Neuronal stem cell (in vitro differentiated cells): ENCODE results near the gene HS6ST3.

Experiments used
- DNase-seq: peaks from one replicate; pipeline ENCODE4 v3.0.0-alpha.2; 2013; ENCODE audit warnings: low spot score
- H2AFZ ChIP-seq: one replicate; pipeline ENCODE4 v1.6.1; 2013; ENCODE audit warnings: mild to moderate bottlenecking, low read length, inconsistent platforms
- H2AK5ac ChIP-seq: 2 replicates; pipeline ENCODE4 v1.6.1; 2013; ENCODE audit warnings: low read depth, mild to moderate bottlenecking, inconsistent platforms, low read length, moderate library complexity, mixed read lengths
- H2BK120ac ChIP-seq: 2 replicates; pipeline ENCODE4 v1.6.1; 2013; ENCODE audit warnings: low read depth, mild to moderate bottlenecking, inconsistent platforms, low read length, moderate library complexity, mixed read lengths
- H2BK12ac ChIP-seq: one replicate; pipeline ENCODE4 v1.6.1; 2013; ENCODE audit warnings: low read length, inconsistent platforms
- H2BK15ac ChIP-seq: 2 replicates; pipeline ENCODE4 v1.6.1; 2013; ENCODE audit warnings: mild to moderate bottlenecking, low read length, inconsistent platforms, mixed read lengths
- H2BK5ac ChIP-seq: one replicate; pipeline ENCODE4 v1.6.1; 2013; ENCODE audit warnings: inconsistent platforms, mild to moderate bottlenecking, low read length, moderate library complexity
- H3K14ac ChIP-seq: one replicate; pipeline ENCODE4 v1.6.1; 2013; ENCODE audit warnings: low read length, inconsistent platforms
- H3K18ac ChIP-seq: 2 replicates; pipeline ENCODE4 v1.6.1; 2013; ENCODE audit warnings: low read length, inconsistent platforms
- H3K23ac ChIP-seq: 2 replicates; pipeline ENCODE4 v1.6.1; 2013; ENCODE audit warnings: low read depth, mild to moderate bottlenecking, mixed read lengths, low read length, inconsistent platforms; ENCODE audit not compliant: poor library complexity
- H3K27ac ChIP-seq: replicated peaks from 3 replicates; pipeline ENCODE4 v1.5.1; 2013; ENCODE audit warnings: low read length, inconsistent platforms
- H3K27me3 ChIP-seq, 3 experiments: 2 replicates each; pipeline ENCODE4 v1.6.1; 2013; ENCODE audit warnings: low read length in 3 of 3, mild to moderate bottlenecking in 2 of 3, inconsistent platforms in 1 of 3, low read depth in 1 of 3, mixed read lengths in 1 of 3, moderate library complexity in 1 of 3; ENCODE audit not compliant: control insufficient read depth in 3 of 3, insufficient read depth in 3 of 3
- H3K36me3 ChIP-seq, 2 donors: replicated peaks in 1 of 2; 2 replicates each; pipeline ENCODE4 v1.6.1; 2013; ENCODE audit warnings: low read length in 2 of 2; ENCODE audit not compliant: control insufficient read depth in 2 of 2, insufficient read depth in 2 of 2
- H3K4ac ChIP-seq: 2 replicates; pipeline ENCODE4 v1.6.1; 2013; ENCODE audit warnings: inconsistent platforms, mild to moderate bottlenecking, low read length, moderate library complexity
- H3K4me1 ChIP-seq, 2 donors: 1 replicate in 1 of 2; 2 replicates in 1 of 2; pipeline ENCODE4 v1.6.1; 2013; ENCODE audit warnings: low read length in 2 of 2, low read depth in 1 of 2; ENCODE audit not compliant: control insufficient read depth in 2 of 2, insufficient read depth in 1 of 2
- H3K4me2 ChIP-seq: one replicate; pipeline ENCODE4 v1.6.1; 2013; ENCODE audit warnings: mild to moderate bottlenecking, low read length, inconsistent platforms; ENCODE audit not compliant: insufficient read depth, poor library complexity, severe bottlenecking
- H3K4me3 ChIP-seq, 2 donors: 2 replicates each; pipeline ENCODE4 v1.5.1; 2013; ENCODE audit warnings: low read length in 2 of 2, mild to moderate bottlenecking in 2 of 2, inconsistent platforms in 1 of 2, moderate library complexity in 1 of 2
- H3K79me1 ChIP-seq: one replicate; pipeline ENCODE4 v1.6.1; 2013; ENCODE audit warnings: low read depth, mild to moderate bottlenecking, inconsistent platforms, low read length, moderate library complexity
- H3K9ac ChIP-seq: one replicate; pipeline ENCODE4 v1.6.1; 2013; ENCODE audit warnings: mild to moderate bottlenecking, low read depth, low read length, inconsistent platforms; ENCODE audit not compliant: poor library complexity
- H3K9me3 ChIP-seq, 2 donors: replicated peaks in 1 of 2; 2 replicates each; pipeline versions ENCODE3 to v1.6.1; 2013; ENCODE audit warnings: low read length in 2 of 2, mild to moderate bottlenecking in 2 of 2, inconsistent platforms in 1 of 2, low read depth in 1 of 2, mixed read lengths in 1 of 2, moderate library complexity in 1 of 2; ENCODE audit not compliant: control insufficient read depth in 2 of 2, insufficient read depth in 1 of 2
- H4K8ac ChIP-seq: one replicate; pipeline ENCODE4 v1.6.1; 2013; ENCODE audit warnings: low read depth, mild to moderate bottlenecking, inconsistent platforms, low read length, moderate library complexity
- H4K91ac ChIP-seq: one replicate; pipeline ENCODE4 v1.6.1; 2013; ENCODE audit warnings: low read length, low read depth, mild to moderate bottlenecking, inconsistent platforms; ENCODE audit not compliant: poor library complexity
- WGBS, 2 donors: extraction: QIAGEN DNeasy Blood & Tissue Kit; methylation state at CpG; one replicate each; pipeline ENCODE4 v1.1.7; 2013; ENCODE audit warnings: missing lambda C conversion rate in 2 of 2, mixed read lengths in 1 of 2; ENCODE audit not compliant: insufficient read length in 2 of 2, insufficient replicate concordance in 1 of 2; ENCODE audit errors: extremely low coverage in 2 of 2; 5-methylcytosine and 5-hydroxymethylcytosine counted together

HS6ST3 gene

GRCh38 chr13:96837809-96838208, 747.9 kb downstream of the HS6ST3 start:
- Histone ChIP-seq H3K4ac (no peak overlapping the region), H3K18ac (no peak overlapping the region), H3K4me1 (peaks cover 0 to 5% of the 10 kb centered on the region in 2 donors), H3K27ac (no peak overlapping the region), H2BK15ac (no peak overlapping the region), H3K9ac (no peak overlapping the region), H3K23ac (no peak overlapping the region), H2BK12ac (no peak overlapping the region), H2AFZ (no peak overlapping the region), H3K27me3 (no peaks in the 10 kb centered on the region), H3K9me3 (no peaks in the 10 kb centered on the region), H4K91ac (no peak overlapping the region), H3K4me3 (no peak overlapping the region), H3K14ac (no peak overlapping the region), H3K4me2 (no peak overlapping the region), H2AK5ac (no peak overlapping the region), H3K79me1 (no peaks in the 10 kb centered on the region), H3K36me3 (no peaks in the 10 kb centered on the region), H2BK5ac (no peak overlapping the region), H4K8ac (no peak overlapping the region), H2BK120ac (no peak overlapping the region)
- DNase-seq, result no peak
- no CpG with 5 or more reads among the region's 1 CpG for WGBS, 2 donors

GRCh38 chr13:96844195-96844594, 754.3 kb downstream of the HS6ST3 start:
- Histone ChIP-seq H2BK12ac (no peak overlapping the region), H3K9ac (no peak overlapping the region), H3K4ac (no peak overlapping the region), H3K9me3 (no peaks in the 10 kb centered on the region), H2AFZ (no peak overlapping the region), H2BK5ac (no peak overlapping the region), H2AK5ac (no peak overlapping the region), H4K8ac (no peak overlapping the region), H3K4me1 (no peaks in the 10 kb centered on the region), H4K91ac (no peak overlapping the region), H3K18ac (no peak overlapping the region), H3K14ac (no peak overlapping the region), H3K27ac (no peak overlapping the region), H3K4me3 (no peak overlapping the region), H2BK15ac (no peak overlapping the region), H3K4me2 (no peak overlapping the region), H2BK120ac (no peak overlapping the region), H3K27me3 (no peaks in the 10 kb centered on the region), H3K79me1 (no peaks in the 10 kb centered on the region), H3K23ac (no peak overlapping the region), H3K36me3 (peaks cover 0 to 2% of the 10 kb centered on the region in 2 donors)
- DNase-seq, result no peak

- H3K79me1 ChIP-seq, result no peaks in the 10 kb centered on the region
- H2AFZ ChIP-seq, result no peak overlapping the region
- H3K14ac ChIP-seq, result no peak overlapping the region
- no peak overlapping the region for H2AK5ac ChIP-seq
- H3K4ac ChIP-seq, result no peak overlapping the region
- no CpG with 5 or more reads among the region's 1 CpG for WGBS, 2 donors
- no peak overlapping the region for H4K91ac ChIP-seq
- H3K4me2 ChIP-seq, result no peak overlapping the region
- DNase-seq, result no peak
- no peak overlapping the region for H3K23ac ChIP-seq
- peaks cover 0 to 2% of the 10 kb centered on the region in 2 donors for H3K36me3 ChIP-seq
- H3K9me3 ChIP-seq, result no peaks in the 10 kb centered on the region
- H2BK12ac ChIP-seq, result no peak overlapping the region
- H3K27me3 ChIP-seq, result no peaks in the 10 kb centered on the region
- H2BK120ac ChIP-seq, result no peak overlapping the region
- H3K9ac ChIP-seq, result no peak overlapping the region
- H2BK5ac ChIP-seq, result no peak overlapping the region
- H3K4me3 ChIP-seq, result no peak overlapping the region
- H3K4me1 ChIP-seq, result no peaks in the 10 kb centered on the region
- H3K18ac ChIP-seq, result no peak overlapping the region
- no peak overlapping the region for H4K8ac ChIP-seq
- H2BK15ac ChIP-seq, result no peak overlapping the region
- no peak overlapping the region for H3K27ac ChIP-seq
Measured at GRCh38 chr13:96844616-96845015, 754.7 kb downstream of the HS6ST3 start.

GRCh38 chr13:96848286-96848685, 758.4 kb downstream of the HS6ST3 start:
- Histone ChIP-seq H3K4me3 (no peak overlapping the region), H2BK15ac (peak overlapping the region; percentile 19), H2BK12ac (peak overlapping the region; percentile 12), H3K27ac (no peak overlapping the region), H3K23ac (no peak overlapping the region), H3K4me2 (no peak overlapping the region), H3K14ac (no peak overlapping the region), H3K27me3 (no peaks in the 10 kb centered on the region), H2AFZ (no peak overlapping the region), H3K36me3 (peaks cover 0 to 2% of the 10 kb centered on the region in 2 donors), H3K4me1 (peaks cover 0 to 19% of the 10 kb centered on the region in 2 donors), H3K9ac (no peak overlapping the region), H3K18ac (peak overlapping the region; percentile 73), H2BK5ac (no peak overlapping the region), H4K91ac (no peak overlapping the region), H3K79me1 (no peaks in the 10 kb centered on the region), H4K8ac (no peak overlapping the region), H2BK120ac (no peak overlapping the region), H2AK5ac (peak overlapping the region; percentile 64), H3K9me3 (no peaks in the 10 kb centered on the region), H3K4ac (no peak overlapping the region)
- DNase-seq, result no peak
- WGBS, 2 donors, result no CpG with 5 or more reads among the region's 6 CpGs
